SU-DHL-6 (cell line): ENCODE measurements around the gene USP28.

ENCODE experiments used
- H2AFZ ChIP-seq: fragments of 200-600 bp; sonication (generic); 2 replicates; pipeline ENCODE4 v1.6.1; 2014; ENCODE audit warnings: low read depth, mild to moderate bottlenecking, moderate library complexity, mixed read lengths, antibody characterized with exemption, low read length; ENCODE audit not compliant: severe bottlenecking
- H3F3A ChIP-seq: fragments of 200-600 bp; shearing (Covaris generic); 2 replicates; pipeline ENCODE4 v1.6.0; 2016; ENCODE audit warnings: antibody characterized with exemption, mild to moderate bottlenecking; ENCODE audit not compliant: insufficient read depth
- H3K27ac ChIP-seq: fragments of 200-600 bp; sonication (generic); 2 replicates; pipeline ENCODE4 v1.5.1; 2016; ENCODE audit warnings: low read depth, mild to moderate bottlenecking, low read length, moderate library complexity, mixed read lengths
- H3K27me3 ChIP-seq: fragments of 200-600 bp; sonication (generic), shearing (Covaris generic); 2 replicates; pipeline ENCODE4 v1.6.0; 2014; ENCODE audit warnings: mild to moderate bottlenecking, low read length
- H3K36me3 ChIP-seq: fragments of 200-600 bp; sonication (generic); 2 replicates; pipeline ENCODE4 v1.6.1; 2014; ENCODE audit warnings: mild to moderate bottlenecking, low read length, mixed read lengths
- H3K4me2 ChIP-seq: fragments of 300-600, 200-600 bp; shearing (Covaris generic), sonication (generic); 2 replicates; pipeline ENCODE4 v1.6.0; 2014; ENCODE audit warnings: low read length, low read depth, mild to moderate bottlenecking; ENCODE audit not compliant: poor library complexity, severe bottlenecking
- H3K4me3 ChIP-seq: fragments of 200-600 bp; sonication (generic); 2 replicates; pipeline ENCODE4 v1.5.1; 2014; ENCODE audit warnings: antibody characterized with exemption, low read length, mild to moderate bottlenecking, mixed read lengths; ENCODE audit not compliant: insufficient read depth, poor library complexity, severe bottlenecking
- H3K79me2 ChIP-seq: fragments of 200-600 bp; sonication (generic); 2 replicates; pipeline ENCODE4 v1.6.1; 2014; ENCODE audit warnings: mild to moderate bottlenecking, low read length, moderate library complexity; ENCODE audit not compliant: insufficient read depth
- H3K9ac ChIP-seq: fragments of 200-600 bp; sonication (generic); 2 replicates; pipeline ENCODE4 v1.7.0; 2014; ENCODE audit warnings: mild to moderate bottlenecking, low read length
- H3K9me2 ChIP-seq: fragments of 200-600 bp; sonication (generic); replicated peaks from 2 replicates; pipeline ENCODE4 v1.6.1; 2014; ENCODE audit warnings: low read length; ENCODE audit not compliant: insufficient read depth
- H3K9me3 ChIP-seq: fragments of 200-600 bp; sonication (generic); 2 replicates; pipeline ENCODE4 v1.6.1; 2014; ENCODE audit warnings: low read length, mixed read lengths; ENCODE audit not compliant: insufficient read depth
- H4K20me1 ChIP-seq: fragments of 200-600 bp; sonication (generic); 2 replicates; pipeline ENCODE4 v1.6.1; 2014; ENCODE audit warnings: low read depth, mild to moderate bottlenecking, antibody characterized with exemption, low read length, moderate library complexity, mixed read lengths
- CTCF ChIP-seq: fragments of 200-600 bp; sonication (generic); IDR thresholded peaks from one replicate; pipeline ENCODE4 v1.5.1; 2017; ENCODE audit warnings: antibody characterized with exemption, mild to moderate bottlenecking, low read length, moderate library complexity; ENCODE audit not compliant: insufficient read depth, poor library complexity, severe bottlenecking
- EZH2phosphoT487 ChIP-seq: fragments of 200-600 bp; sonication (generic), shearing (Covaris generic); conservative IDR thresholded peaks from 2 replicates; pipeline ENCODE4 v1.6.1; 2018; ENCODE audit warnings: mild to moderate bottlenecking, antibody characterized with exemption, low read length, moderate library complexity, mixed read lengths

Gene USP28

GRCh38 chr11:113849713-113850112 is 25.7 kb downstream of the USP28 start:
- Histone ChIP-seq H3K9me3 (no peaks in the 10 kb centered on the region), H3K27ac (no peak overlapping the region), H3F3A (no peaks in the 10 kb centered on the region), H3K4me3 (no peak overlapping the region), H3K4me2 (no peak overlapping the region), H4K20me1 (no peaks in the 10 kb centered on the region), H3K9me2 (no peaks in the 10 kb centered on the region), H3K36me3 (no peaks in the 10 kb centered on the region), H3K79me2 (no peaks in the 10 kb centered on the region), H2AFZ (no peak overlapping the region), H3K27me3 (no peaks in the 10 kb centered on the region), H3K9ac (no peak overlapping the region)
- TF ChIP-seq CTCF, result no peak
- TF ChIP-seq EZH2phosphoT487, result no peak

- H3K36me3 ChIP-seq, result no peaks in the 10 kb centered on the region
- no peaks in the 10 kb centered on the region for H3K9me2 ChIP-seq
- no peak overlapping the region for H3K9ac ChIP-seq
- no peak overlapping the region for H2AFZ ChIP-seq
- no peak overlapping the region for H3K4me2 ChIP-seq
- no peaks in the 10 kb centered on the region for H3K9me3 ChIP-seq
- no peaks in the 10 kb centered on the region for H3K27me3 ChIP-seq
- H3K4me3 ChIP-seq, result no peak overlapping the region
- TF ChIP-seq CTCF, result no peak
- no peak for TF ChIP-seq EZH2phosphoT487
- H3F3A ChIP-seq, result no peaks in the 10 kb centered on the region
- no peaks in the 10 kb centered on the region for H4K20me1 ChIP-seq
- no peak overlapping the region for H3K27ac ChIP-seq
- H3K79me2 ChIP-seq, result no peaks in the 10 kb centered on the region
Measured at GRCh38 chr11:113847580-113847979, 27.8 kb downstream of the USP28 start.

- Histone ChIP-seq H3K27ac (no peak overlapping the region), H2AFZ (no peak overlapping the region), H3K9me2 (no peaks in the 10 kb centered on the region), H3K9ac (no peak overlapping the region), H3F3A (no peaks in the 10 kb centered on the region), H3K27me3 (no peaks in the 10 kb centered on the region), H3K36me3 (no peaks in the 10 kb centered on the region), H3K4me2 (no peak overlapping the region), H3K79me2 (no peaks in the 10 kb centered on the region), H4K20me1 (no peaks in the 10 kb centered on the region), H3K9me3 (no peaks in the 10 kb centered on the region), H3K4me3 (no peak overlapping the region)
- TF ChIP-seq EZH2phosphoT487 (no peak), CTCF (no peak)
Measured at GRCh38 chr11:113847111-113847510, 28.3 kb downstream of the USP28 start.

- Histone ChIP-seq H3K79me2 (no peaks in the 10 kb centered on the region), H3K4me2 (no peak overlapping the region), H3K36me3 (peaks cover 13% of the 10 kb centered on the region; the same call in 1 of the 2 replicates), H3K9me3 (no peaks in the 10 kb centered on the region), H3K27me3 (no peaks in the 10 kb centered on the region), H3K4me3 (no peak overlapping the region), H3K9ac (no peak overlapping the region), H4K20me1 (no peaks in the 10 kb centered on the region), H3F3A (no peaks in the 10 kb centered on the region), H3K27ac (no peak overlapping the region), H2AFZ (no peak overlapping the region), H3K9me2 (no peaks in the 10 kb centered on the region)
- TF ChIP-seq CTCF (no peak), EZH2phosphoT487 (no peak)
Measured at GRCh38 chr11:113841691-113842090, 33.7 kb downstream of the USP28 start.
